Muscle of leg (tissue), 11 donors: ENCODE results near the gene EEA1. TPM values are rescaled to one million over a fixed set of nuclear protein-coding genes. Genes with fewer than 3 reads are reported as not detected.

Experiments
- DNase-seq: peaks from one replicate; pipeline ENCODE4 v3.0.0; 2013
- H3K27ac ChIP-seq: one replicate; pipeline ENCODE4 v1.5.1; 2013; ENCODE audit warnings: mild to moderate bottlenecking, low read length, control low read depth
- H3K27me3 ChIP-seq: one replicate; pipeline ENCODE4 v1.6.1; 2013; ENCODE audit warnings: low read length; ENCODE audit not compliant: control insufficient read depth, insufficient read depth
- H3K36me3 ChIP-seq: one replicate; pipeline ENCODE4 v1.6.1; 2013; ENCODE audit warnings: low read length; ENCODE audit not compliant: control insufficient read depth, insufficient read depth
- H3K4me1 ChIP-seq: one replicate; pipeline ENCODE4 v1.6.1; 2013; ENCODE audit warnings: low read length; ENCODE audit not compliant: control insufficient read depth, insufficient read depth
- H3K4me3 ChIP-seq: one replicate; pipeline ENCODE4 v1.5.1; 2013; ENCODE audit warnings: low read length, control low read depth
- H3K9me3 ChIP-seq: replicated peaks from 2 replicates; pipeline ENCODE4 v1.6.1; 2013; ENCODE audit warnings: low read depth, low read length; ENCODE audit not compliant: control insufficient read depth
- WGBS: methylation state at CpG from one replicate; pipeline ENCODE4 v1.1.5; 2013; ENCODE audit warnings: missing lambda C conversion rate; ENCODE audit not compliant: insufficient coverage; 5-methylcytosine and 5-hydroxymethylcytosine counted together
- polyA plus RNA-seq, 8 donors: library from polyadenylated mRNA; unstranded; fragments of 120-200 nt; gene quantifications; one replicate each; pipeline versions ENCODE4 v1.2.1 to v1.2.3, GENCODE V29; 2013; ENCODE audit warnings: inconsistent platforms in 1 of 8, low replicate concordance in 1 of 8; ENCODE audit not compliant: insufficient read length in 8 of 8, insufficient read depth in 1 of 8
- total RNA-seq: library from RNA; stranded (reverse); fragments of 120-200 nt; gene quantifications from one replicate; pipeline ENCODE4 v1.2.4, GENCODE V29; 2013

EEA1 gene
- total and polyA plus RNA-seq, 9 donors = 11.6 to 24.7 (median 20.7) TPM

DNA sequence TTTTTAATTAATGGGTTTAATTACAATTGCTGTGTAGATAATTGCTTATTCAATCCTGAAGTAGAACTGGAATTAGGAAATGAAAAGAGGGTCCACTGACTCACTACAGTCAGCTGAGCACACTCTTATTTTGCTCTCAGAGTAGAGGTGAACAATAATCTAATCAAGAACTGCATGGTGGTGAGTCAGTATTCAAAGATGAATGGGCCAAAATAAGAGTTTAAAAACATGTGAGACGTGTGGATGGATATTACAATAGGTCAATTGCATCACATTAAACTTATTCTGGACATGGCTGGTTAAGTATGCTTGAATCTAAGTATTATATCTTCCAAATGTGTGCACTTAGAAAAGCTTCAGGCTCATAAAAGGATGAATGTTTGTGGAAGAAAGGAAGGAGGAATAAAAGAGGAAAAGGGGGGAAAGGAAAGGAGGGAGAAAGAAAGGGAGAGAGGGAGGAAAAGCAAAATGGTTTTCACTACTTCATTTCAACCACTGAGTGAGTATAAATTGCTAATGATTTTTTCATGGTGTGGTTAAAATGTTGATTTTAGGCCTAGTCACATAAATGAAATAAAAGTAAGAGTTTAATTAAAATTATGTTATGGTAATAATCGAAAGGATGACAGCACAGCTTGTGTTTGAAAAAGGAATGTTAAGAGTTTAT is 27.0 kb upstream of the EEA1 start:
- Histone ChIP-seq H3K36me3 (no peaks in the 10 kb centered on the region), H3K27ac (no peak overlapping the region), H3K4me1 (no peaks in the 10 kb centered on the region), H3K27me3 (no peaks in the 10 kb centered on the region), H3K4me3 (no peak overlapping the region), H3K9me3 (peaks cover 6% of the 10 kb centered on the region)
- no CpG with 5 or more reads among the region's 2 CpGs for WGBS
- no peak for DNase-seq

DNA sequence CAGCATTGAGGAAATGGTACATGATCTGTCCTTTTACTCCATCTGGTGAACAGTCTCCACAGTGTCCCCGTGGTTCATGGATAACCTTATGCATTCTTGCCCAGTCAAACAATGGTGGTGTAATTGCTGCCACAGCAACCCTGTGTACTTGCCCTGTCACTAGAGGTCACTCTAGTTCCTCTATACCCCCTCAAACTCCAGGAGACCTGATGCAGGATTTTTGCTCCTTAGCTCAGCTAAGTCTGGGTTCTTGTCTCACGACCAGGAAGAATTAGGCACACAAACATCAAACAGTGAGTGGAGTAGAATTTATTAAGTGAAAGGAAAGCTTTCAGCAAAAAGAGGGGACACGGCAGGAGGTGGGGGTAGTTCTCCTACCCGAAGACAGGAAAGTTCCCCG is 24.7 kb upstream of the EEA1 start:
- H3K9me3 ChIP-seq = peaks cover 6% of the 10 kb centered on the region
- DNase-seq = no peak
- H3K4me3 ChIP-seq = no peak overlapping the region
- H3K27me3 ChIP-seq = no peaks in the 10 kb centered on the region
- H3K27ac ChIP-seq = no peak overlapping the region
- WGBS = 80% methylated on average over 5 of the region's 5 CpGs
- no peaks in the 10 kb centered on the region for H3K4me1 ChIP-seq
- H3K36me3 ChIP-seq = no peaks in the 10 kb centered on the region

DNA sequence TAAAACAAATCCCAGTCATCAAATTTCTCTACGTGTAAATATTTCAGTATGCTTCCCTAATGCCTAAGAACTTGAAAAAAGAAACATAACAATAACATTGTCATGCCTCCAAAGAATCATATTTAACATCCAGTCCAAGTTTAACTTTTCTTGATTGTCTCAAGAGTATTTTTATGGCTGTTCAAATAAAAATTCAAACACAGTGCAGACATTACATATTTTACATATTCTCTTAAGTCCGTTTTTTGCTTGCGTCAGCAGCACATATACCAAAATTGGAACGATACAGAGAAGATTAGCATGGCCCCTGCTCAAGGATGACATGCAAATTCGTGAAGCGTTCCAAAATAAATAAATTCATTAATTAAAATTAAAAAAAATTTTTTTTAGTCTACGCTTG is 23.3 kb upstream of the EEA1 start:
- no peaks in the 10 kb centered on the region for H3K27me3 ChIP-seq
- 40% methylated on average over 1 of the region's 7 CpGs for WGBS
- H3K36me3 ChIP-seq = no peaks in the 10 kb centered on the region
- peaks cover 6% of the 10 kb centered on the region for H3K9me3 ChIP-seq
- DNase-seq = peak; percentile 78
- no peak overlapping the region for H3K4me3 ChIP-seq
- no peak overlapping the region for H3K27ac ChIP-seq
- no peaks in the 10 kb centered on the region for H3K4me1 ChIP-seq

DNA sequence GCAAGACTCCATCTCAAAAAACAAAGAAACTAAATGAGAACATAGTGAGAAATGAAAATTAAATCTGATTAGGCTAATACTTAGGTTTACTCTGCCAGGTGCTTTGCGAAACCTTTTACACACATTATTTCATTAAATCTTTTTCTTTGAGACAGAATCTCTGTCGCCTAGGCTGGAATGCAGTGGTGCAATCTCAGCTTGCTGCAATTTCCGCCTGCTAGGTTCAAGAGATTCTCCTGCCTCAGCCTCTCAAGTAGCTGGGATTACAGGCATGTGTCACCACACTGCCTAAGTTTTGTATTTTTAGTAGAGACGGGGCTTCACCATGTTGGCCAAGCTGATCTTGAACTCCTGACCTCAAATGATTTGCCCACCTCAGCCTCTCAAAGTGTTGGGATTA is 21.9 kb upstream of the EEA1 start:
- H3K4me1 ChIP-seq = no peaks in the 10 kb centered on the region
- no peak for DNase-seq
- H3K36me3 ChIP-seq = no peaks in the 10 kb centered on the region
- WGBS = 94% methylated on average over 2 of the region's 4 CpGs
- H3K4me3 ChIP-seq = no peak overlapping the region
- H3K27me3 ChIP-seq = no peaks in the 10 kb centered on the region
- H3K9me3 ChIP-seq = peaks cover 6% of the 10 kb centered on the region
- H3K27ac ChIP-seq = no peak overlapping the region

GRCh38 chr12:92950011-92950410 is 20.9 kb upstream of the EEA1 start:
- Histone ChIP-seq H3K36me3 (no peaks in the 10 kb centered on the region), H3K4me1 (no peaks in the 10 kb centered on the region), H3K27ac (no peak overlapping the region), H3K4me3 (no peak overlapping the region), H3K27me3 (no peaks in the 10 kb centered on the region), H3K9me3 (peaks cover 6% of the 10 kb centered on the region)
- no peak for DNase-seq
- 73% methylated on average over 4 of the region's 4 CpGs for WGBS

GRCh38 chr12:92949466-92949865 is 20.4 kb upstream of the EEA1 start:
- Histone ChIP-seq H3K36me3 (no peaks in the 10 kb centered on the region), H3K4me3 (no peak overlapping the region), H3K9me3 (peaks cover 6% of the 10 kb centered on the region), H3K27me3 (no peaks in the 10 kb centered on the region), H3K27ac (no peak overlapping the region), H3K4me1 (no peaks in the 10 kb centered on the region)
- DNase-seq = no peak
- no CpG with 5 or more reads among the region's 1 CpG for WGBS

GRCh38 chr12:92947589-92948215 is 18.6 kb upstream of the EEA1 start:
- no peaks in the 10 kb centered on the region for H3K36me3 ChIP-seq
- H3K4me3 ChIP-seq = no peak overlapping the region
- no peaks in the 10 kb centered on the region for H3K4me1 ChIP-seq
- no peaks in the 10 kb centered on the region for H3K9me3 ChIP-seq
- no peak for DNase-seq
- no peaks in the 10 kb centered on the region for H3K27me3 ChIP-seq
- H3K27ac ChIP-seq = no peak overlapping the region

DNA sequence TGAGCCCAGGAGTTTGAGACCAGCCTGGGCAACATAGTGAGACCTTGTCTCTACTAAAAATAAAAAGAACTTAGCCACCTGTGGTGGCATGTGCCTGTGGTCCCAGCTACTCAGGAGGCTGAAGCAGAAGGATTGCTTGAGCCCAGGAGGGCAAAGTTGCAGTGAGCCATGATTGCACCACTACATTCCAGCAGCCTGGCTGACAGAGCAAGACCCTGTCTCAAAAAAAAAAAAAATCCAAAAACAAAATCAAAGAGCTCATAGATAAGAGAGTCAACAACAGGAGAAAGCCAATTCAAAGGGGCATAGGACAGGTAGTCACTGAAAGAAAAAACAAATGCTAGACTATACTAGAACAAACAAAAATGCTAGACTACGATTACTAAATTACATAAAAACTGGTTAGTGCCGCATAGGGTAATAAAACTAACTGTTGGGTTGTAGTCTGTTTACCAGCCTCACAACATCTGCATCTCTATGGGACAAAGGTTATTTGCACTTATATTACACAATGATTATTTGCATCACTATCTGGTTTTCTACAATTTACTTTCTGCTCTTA is 16.6 kb upstream of the EEA1 start:
- H3K27me3 ChIP-seq = no peaks in the 10 kb centered on the region
- WGBS = no CpG with 5 or more reads among the region's 2 CpGs
- H3K27ac ChIP-seq = no peak overlapping the region
- no peak overlapping the region for H3K4me3 ChIP-seq
- H3K9me3 ChIP-seq = no peaks in the 10 kb centered on the region
- no peak for DNase-seq
- H3K36me3 ChIP-seq = no peaks in the 10 kb centered on the region
- H3K4me1 ChIP-seq = no peaks in the 10 kb centered on the region

GRCh38 chr12:92943482-92944250 is 14.6 kb upstream of the EEA1 start:
- Histone ChIP-seq H3K36me3 (no peaks in the 10 kb centered on the region), H3K27me3 (no peaks in the 10 kb centered on the region), H3K4me3 (no peak overlapping the region), H3K27ac (no peak overlapping the region), H3K4me1 (no peaks in the 10 kb centered on the region), H3K9me3 (no peaks in the 10 kb centered on the region)
- no peak for DNase-seq
- 80% methylated on average over 1 of the region's 6 CpGs for WGBS

DNA sequence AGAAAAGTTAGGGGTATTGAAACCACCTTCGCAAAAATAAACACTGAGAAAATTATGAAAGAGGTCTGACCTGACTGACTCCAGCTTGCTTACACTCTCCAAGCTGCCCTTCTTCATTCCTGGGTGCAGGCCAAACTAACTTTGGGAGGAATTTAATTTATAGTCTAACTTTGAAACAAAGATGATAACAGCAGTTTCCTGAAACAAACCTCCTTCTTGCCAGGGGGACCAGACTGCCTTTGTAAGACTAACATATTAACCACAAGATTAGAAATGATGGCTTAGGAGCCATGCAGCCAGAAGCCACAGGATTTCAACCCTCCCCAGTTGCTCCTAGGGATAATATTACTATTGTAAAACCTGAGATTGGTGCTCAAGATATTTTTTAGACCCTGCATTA is 13.8 kb upstream of the EEA1 start:
- H3K9me3 ChIP-seq = no peaks in the 10 kb centered on the region
- H3K4me1 ChIP-seq = no peaks in the 10 kb centered on the region
- no peak overlapping the region for H3K27ac ChIP-seq
- no peaks in the 10 kb centered on the region for H3K36me3 ChIP-seq
- no peak for DNase-seq
- no peaks in the 10 kb centered on the region for H3K27me3 ChIP-seq
- WGBS = no CpG with 5 or more reads among the region's 1 CpG
- no peak overlapping the region for H3K4me3 ChIP-seq
